Testis (tissue), 2 donors: ENCODE measurements around the gene VPS11.

Experiments
- POLR2A ChIP-seq: fragments of 450-650 bp; IDR thresholded peaks from one replicate; pipeline ENCODE4 v1.6.1; 2017; ENCODE audit warnings: antibody characterized with exemption, mild to moderate bottlenecking, moderate library complexity
- TF ChIP-seq, protein P1 (sequence below), 3 experiments: fragments of 450-650 bp in 2 of 3; fragments of 200-600 bp in 1 of 3; sonication (generic) in 1 of 3; IDR thresholded peaks; one replicate each; pipeline ENCODE4 v1.5.1; 2016 to 2019; ENCODE audit warnings: antibody characterized with exemption in 3 of 3, mild to moderate bottlenecking in 2 of 3, moderate library complexity in 1 of 3

DNA sequence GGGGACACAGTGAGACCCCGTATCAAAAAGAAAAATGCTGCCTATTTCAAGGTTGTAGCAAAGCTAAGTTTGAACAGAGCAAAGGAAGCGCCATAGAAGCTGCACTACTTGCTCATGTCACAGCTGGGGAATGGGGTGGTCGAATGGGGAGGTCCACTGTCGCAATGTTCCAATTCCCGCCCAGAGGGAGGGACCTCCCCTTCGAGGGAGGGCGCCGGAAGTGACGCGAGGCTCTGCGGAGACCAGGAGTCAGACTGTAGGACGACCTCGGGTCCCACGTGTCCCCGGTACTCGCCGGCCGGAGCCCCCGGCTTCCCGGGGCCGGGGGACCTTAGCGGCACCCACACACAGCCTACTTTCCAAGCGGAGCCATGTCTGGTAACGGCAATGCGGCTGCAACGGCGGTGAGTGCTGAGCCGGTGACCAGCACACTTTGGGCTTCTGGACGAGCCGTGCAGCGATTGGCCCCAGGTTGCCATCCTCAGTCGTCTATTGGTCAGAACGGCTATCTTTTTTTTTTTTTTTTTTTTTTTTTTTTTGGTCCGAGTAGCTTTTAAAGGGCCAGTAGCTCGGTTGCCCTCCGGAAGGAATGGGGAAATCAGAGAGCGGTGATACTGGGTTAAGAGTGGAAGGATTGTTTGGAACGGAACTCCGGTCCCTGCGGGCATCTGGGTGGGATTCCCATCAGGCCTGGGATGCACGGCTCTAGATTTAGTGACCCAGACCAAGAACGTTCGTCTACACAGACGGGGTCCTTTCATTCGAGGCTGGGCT, 17.2 kb downstream of the VPS11 start, which contains the start of gene HMBS:
- no peak for TF ChIP-seq POLR2A
- TF ChIP-seq, protein P1, sequence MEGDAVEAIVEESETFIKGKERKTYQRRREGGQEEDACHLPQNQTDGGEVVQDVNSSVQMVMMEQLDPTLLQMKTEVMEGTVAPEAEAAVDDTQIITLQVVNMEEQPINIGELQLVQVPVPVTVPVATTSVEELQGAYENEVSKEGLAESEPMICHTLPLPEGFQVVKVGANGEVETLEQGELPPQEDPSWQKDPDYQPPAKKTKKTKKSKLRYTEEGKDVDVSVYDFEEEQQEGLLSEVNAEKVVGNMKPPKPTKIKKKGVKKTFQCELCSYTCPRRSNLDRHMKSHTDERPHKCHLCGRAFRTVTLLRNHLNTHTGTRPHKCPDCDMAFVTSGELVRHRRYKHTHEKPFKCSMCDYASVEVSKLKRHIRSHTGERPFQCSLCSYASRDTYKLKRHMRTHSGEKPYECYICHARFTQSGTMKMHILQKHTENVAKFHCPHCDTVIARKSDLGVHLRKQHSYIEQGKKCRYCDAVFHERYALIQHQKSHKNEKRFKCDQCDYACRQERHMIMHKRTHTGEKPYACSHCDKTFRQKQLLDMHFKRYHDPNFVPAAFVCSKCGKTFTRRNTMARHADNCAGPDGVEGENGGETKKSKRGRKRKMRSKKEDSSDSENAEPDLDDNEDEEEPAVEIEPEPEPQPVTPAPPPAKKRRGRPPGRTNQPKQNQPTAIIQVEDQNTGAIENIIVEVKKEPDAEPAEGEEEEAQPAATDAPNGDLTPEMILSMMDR (IDR thresholded peaks at IDR 0.05), result no peak
